H1 (cell line): ENCODE results near the gene ZNF555. TPM values are rescaled to one million over a fixed set of nuclear protein-coding genes. Genes with fewer than 3 reads are reported as not detected.

ENCODE experiments used
- CTCF ChIA-PET: fragments of 300-600 bp; sonication (Branson Sonifier 250); formaldehyde crosslinking; loops from one replicate; lab custom pipeline; 2021; ENCODE audit not compliant: partially characterized antibody; lab: Charles Lee
- POLR2A ChIA-PET: fragments of 300-600 bp; sonication (Branson Sonifier 250); formaldehyde crosslinking; loops from one replicate; lab custom pipeline; 2021; ENCODE audit warnings: inconsistent platforms; ENCODE audit not compliant: partially characterized antibody; lab: Charles Lee
- DNase-seq, 2 experiments: peaks; one replicate each; pipeline versions ENCODE4 v3.0.0 to v3.0.0-alpha.2; 2010 to 2022; ENCODE audit warnings: low spot score in 2 of 2, low read depth in 1 of 2, mixed read lengths in 1 of 2
- FAIRE-seq: peaks from 2 replicates; lab custom pipeline; 2011; peaks lifted over from hg19 to GRCh38; lab: Jason Lieb, UNC
- H2AFZ ChIP-seq: 2 replicates; pipeline ENCODE4 v1.8.1; 2012; ENCODE audit warnings: low read length, inconsistent platforms
- H2AK5ac ChIP-seq: 2 replicates; pipeline ENCODE4 v1.6.1; 2013; ENCODE audit warnings: low read depth, low read length
- H2BK120ac ChIP-seq: replicated peaks from 2 replicates; pipeline ENCODE3; 2013; ENCODE audit warnings: low read depth, low read length, inconsistent platforms
- H2BK12ac ChIP-seq: 2 replicates; pipeline ENCODE4 v1.6.1; 2013; ENCODE audit warnings: low read depth, low read length
- H2BK15ac ChIP-seq: 2 replicates; pipeline ENCODE4 v1.6.1; 2013; ENCODE audit warnings: low read length
- H2BK20ac ChIP-seq: 2 replicates; pipeline ENCODE4 v1.6.1; 2013; ENCODE audit warnings: low read length
- H2BK5ac ChIP-seq: 2 replicates; pipeline ENCODE4 v1.6.1; 2013; ENCODE audit warnings: low read depth, low read length
- H3K14ac ChIP-seq: 2 replicates; pipeline ENCODE4 v1.6.1; 2013; ENCODE audit warnings: inconsistent platforms; ENCODE audit not compliant: insufficient read length
- H3K18ac ChIP-seq: 2 replicates; pipeline ENCODE4 v1.6.1; 2013; ENCODE audit warnings: low read length; ENCODE audit errors: extremely low read depth
- H3K23ac ChIP-seq: 2 replicates; pipeline ENCODE4 v1.6.1; 2013; ENCODE audit warnings: inconsistent platforms; ENCODE audit not compliant: insufficient read length
- H3K23me2 ChIP-seq: 2 replicates; pipeline ENCODE4 v1.6.1; 2013; ENCODE audit warnings: low read depth, low read length
- H3K27ac ChIP-seq: 2 replicates; pipeline ENCODE4 v1.6.1; 2011; ENCODE audit warnings: low read depth, low read length, inconsistent platforms
- H3K27me3 ChIP-seq, 4 experiments: replicated peaks in 1 of 4; 1 replicate in 1 of 4; 2 replicates in 3 of 4; pipeline versions ENCODE4 v1.6.1 to v1.8.1; 2011 to 2013; ENCODE audit warnings: low read length in 3 of 4, mild to moderate bottlenecking in 3 of 4, inconsistent platforms in 2 of 4, mixed read lengths in 2 of 4, moderate library complexity in 1 of 4; ENCODE audit not compliant: control insufficient read depth in 3 of 4, insufficient read depth in 3 of 4; ENCODE audit errors: extremely low read depth in 1 of 4
- H3K36me3 ChIP-seq, 4 experiments: 2 replicates each; pipeline versions ENCODE4 v1.6.1 to v1.8.1; 2011 to 2013; ENCODE audit warnings: mild to moderate bottlenecking in 4 of 4, low read length in 3 of 4, moderate library complexity in 2 of 4, control low read depth in 1 of 4, inconsistent platforms in 1 of 4; ENCODE audit not compliant: insufficient read depth in 4 of 4, control insufficient read depth in 2 of 4
- H3K4ac ChIP-seq: replicated peaks from 2 replicates; pipeline ENCODE3; 2013; ENCODE audit warnings: low read length, low read depth, mixed read lengths, inconsistent platforms; ENCODE audit not compliant: insufficient read length
- H3K4me1 ChIP-seq, 4 experiments: replicated peaks in 1 of 4; 1 replicate in 1 of 4; 2 replicates in 3 of 4; pipeline versions ENCODE4 v1.6.1 to v1.8.1; 2011 to 2013; ENCODE audit warnings: low read length in 3 of 4, inconsistent platforms in 2 of 4, mixed read lengths in 1 of 4; ENCODE audit not compliant: insufficient read depth in 4 of 4, control insufficient read depth in 3 of 4
- H3K4me2 ChIP-seq, 2 experiments: 2 replicates each; pipeline versions ENCODE4 v1.6.1 to v1.8.1; 2011 to 2013; ENCODE audit warnings: low read depth in 2 of 2, low read length in 2 of 2, control low read depth in 1 of 2, inconsistent platforms in 1 of 2, mild to moderate bottlenecking in 1 of 2; ENCODE audit not compliant: insufficient read depth in 1 of 2
- H3K4me3 ChIP-seq, 4 experiments: fragments of 200-600, 300-600 bp in 1 of 4; sonication (generic), shearing (Covaris generic), sonication (Bioruptor Twin) in 1 of 4; 2 replicates each; pipeline versions ENCODE4 v1.5.1 to v1.8.1; 2011 to 2016; ENCODE audit warnings: low read length in 4 of 4, low read depth in 3 of 4, control low read depth in 2 of 4, inconsistent platforms in 2 of 4, mild to moderate bottlenecking in 2 of 4, mixed read lengths in 1 of 4, moderate library complexity in 1 of 4; ENCODE audit not compliant: insufficient read depth in 2 of 4; ENCODE audit errors: extremely low read depth in 1 of 4
- H3K56ac ChIP-seq: replicated peaks from 2 replicates; pipeline ENCODE3; 2013; ENCODE audit warnings: low read depth, mild to moderate bottlenecking, mixed read lengths, low read length, inconsistent platforms; ENCODE audit not compliant: insufficient read length
- H3K79me1 ChIP-seq: 2 replicates; pipeline ENCODE4 v1.6.1; 2013; ENCODE audit warnings: low read depth, low read length, control low read depth
- H3K79me2 ChIP-seq, 2 experiments: 2 replicates each; pipeline versions ENCODE4 v1.6.1 to v1.8.1; 2012 to 2013; ENCODE audit warnings: low read length in 2 of 2, mild to moderate bottlenecking in 2 of 2, inconsistent platforms in 1 of 2; ENCODE audit not compliant: insufficient read depth in 2 of 2, control insufficient read depth in 1 of 2
- H3K9ac ChIP-seq, 4 experiments: replicated peaks in 1 of 4; 1 replicate in 1 of 4; 2 replicates in 3 of 4; pipeline versions ENCODE4 v1.6.1 to v1.8.1; 2011 to 2013; ENCODE audit warnings: low read depth in 3 of 4, low read length in 3 of 4, control low read depth in 2 of 4, mild to moderate bottlenecking in 2 of 4, moderate library complexity in 2 of 4, inconsistent platforms in 1 of 4; ENCODE audit errors: extremely low read depth in 1 of 4
- H3K9me3 ChIP-seq, 2 experiments: 2 replicates each; pipeline versions ENCODE4 v1.6.1 to v1.8.1; 2012 to 2013; ENCODE audit warnings: mild to moderate bottlenecking in 2 of 2, moderate library complexity in 2 of 2, control low read depth in 1 of 2, inconsistent platforms in 1 of 2, low read depth in 1 of 2, low read length in 1 of 2, mixed read lengths in 1 of 2; ENCODE audit not compliant: insufficient read depth in 2 of 2
- H4K20me1 ChIP-seq, 2 experiments: replicated peaks in 1 of 2; 2 replicates each; pipeline versions ENCODE3 to v1.8.1; 2011 to 2013; ENCODE audit warnings: inconsistent platforms in 2 of 2, low read length in 2 of 2, mild to moderate bottlenecking in 1 of 2; ENCODE audit not compliant: insufficient read depth in 2 of 2, control insufficient read depth in 1 of 2
- H4K5ac ChIP-seq: 2 replicates; pipeline ENCODE4 v1.6.1; 2013; ENCODE audit warnings: low read length, low read depth, mixed read lengths, inconsistent platforms; ENCODE audit not compliant: insufficient read length
- H4K8ac ChIP-seq: 2 replicates; pipeline ENCODE4 v1.8.0; 2013; ENCODE audit warnings: mild to moderate bottlenecking, moderate library complexity, low read length, inconsistent platforms; ENCODE audit not compliant: insufficient read depth; ENCODE audit errors: extremely low read depth
- H4K91ac ChIP-seq: replicated peaks from 2 replicates; pipeline ENCODE3; 2013; ENCODE audit warnings: low read length, mixed read lengths, inconsistent platforms; ENCODE audit not compliant: insufficient read length
- NANOG ChIP-seq: IDR thresholded peaks from 2 replicates; pipeline ENCODE4 v1.6.1; 2011; ENCODE audit warnings: low read length, low read depth, mild to moderate bottlenecking, inconsistent platforms; ENCODE audit not compliant: insufficient read depth, poor library complexity, severe bottlenecking
- WGBS, 2 experiments: shearing (Covaris generic) in 1 of 2; methylation state at CpG; one replicate each; pipeline versions ENCODE4 v1.1.6 to v1.1.7; 2013 to 2015; ENCODE audit warnings: low lambda C conversion rate in 2 of 2, mixed read lengths in 2 of 2, inconsistent platforms in 1 of 2, low coverage in 1 of 2, missing lambda C conversion rate in 1 of 2; ENCODE audit not compliant: insufficient replicate concordance in 2 of 2, insufficient coverage in 1 of 2, insufficient read length in 1 of 2; ENCODE audit errors: extremely low coverage in 1 of 2, missing lambda C conversion rate in 1 of 2; 5-methylcytosine and 5-hydroxymethylcytosine counted together
- polyA plus RNA-seq, 7 experiments: library from polyadenylated mRNA; depleted of rRNA in 3 of 7; stranded (reverse) in 5 of 7; unstranded in 2 of 7; fragments of >200 nt in 5 of 7; fragments of 200-250 nt in 2 of 7; gene quantifications; 1 replicate in 5 of 7; 2 replicates in 1 of 7; 4 replicates in 1 of 7; pipeline versions ENCODE4 v1.2.1 to v1.2.3, GENCODE V29; 2011 to 2013; ENCODE audit warnings: missing spikeins in 2 of 7, mixed read lengths in 2 of 7
- total RNA-seq: library from RNA; stranded (reverse); fragmentation: NEBNext Ultra II Directional; extraction: Animal tissue kit (Norgen Biotek cat#: 25700); gene quantifications from 2 replicates; pipeline ENCODE4 v1.2.1, GENCODE V29; 2021
- TF ChIP-seq, protein P1 (sequence below): IDR thresholded peaks from 2 replicates; pipeline ENCODE4 v1.6.1; 2012; ENCODE audit warnings: low read length, inconsistent platforms

The ZNF555 gene
- total and polyA plus RNA-seq, 2 of the 8 experiments (the other 6 are each of a cell fraction or from before 2014, with no cell fraction given), result 1.6 to 5.7 TPM

DNA sequence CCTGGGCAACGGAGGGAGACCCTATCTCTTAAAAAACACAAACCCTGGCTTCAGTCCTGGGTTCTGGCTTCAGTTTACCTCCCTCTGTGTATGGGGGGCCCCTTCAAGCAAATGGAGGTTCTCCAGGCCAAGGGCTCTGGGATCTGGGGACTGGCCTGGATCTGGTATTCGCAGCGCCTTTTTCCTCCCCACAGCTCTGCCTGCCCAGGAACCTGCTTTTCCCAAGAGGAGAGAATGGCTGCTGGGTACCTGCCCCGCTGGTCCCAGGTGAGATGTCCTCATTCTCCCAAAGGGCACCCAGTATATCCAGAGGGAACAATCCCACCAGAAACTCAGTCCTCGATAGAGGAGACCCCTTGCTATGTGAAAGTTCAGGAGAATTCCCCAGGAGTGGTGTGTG is 18.4 kb upstream of the ZNF555 start:
- Histone ChIP-seq H4K8ac (no peak overlapping the region; the same call in 1 of the 2 replicates), H3K4me1 (no peaks in the 10 kb centered on the region), H4K5ac (no peak overlapping the region), H4K20me1 (no peaks in the 10 kb centered on the region), H3K23me2 (peaks cover 4% of the 10 kb centered on the region; the same call in 1 of the 2 replicates), H3K27ac (no peak overlapping the region), H2AK5ac (no peak overlapping the region), H3K9ac (no peak overlapping the region), H3K18ac (no peak overlapping the region), H3K36me3 (peaks cover 0 to 11% (median 1%) of the 10 kb centered on the region in 4 experiments; a peak in 3 of 8 replicates), H3K4me2 (no peak overlapping the region), H3K79me2 (no peaks in the 10 kb centered on the region), H2BK120ac (no peak overlapping the region), H3K9me3 (peaks cover 7 to 8% of the 10 kb centered on the region in 2 experiments; a peak in 3 of 4 replicates), H3K79me1 (no peaks in the 10 kb centered on the region), H3K14ac (no peak overlapping the region), H3K4me3 (no peak overlapping the region), H3K56ac (no peak overlapping the region), H2BK20ac (no peak overlapping the region), H2AFZ (no peak overlapping the region), H4K91ac (no peak overlapping the region), H2BK12ac (no peak overlapping the region), H3K27me3 (no peaks in the 10 kb centered on the region), H2BK15ac (no peak overlapping the region), H3K23ac (no peak overlapping the region), H2BK5ac (no peak overlapping the region), H3K4ac (no peak overlapping the region)
- no peak for DNase-seq
- FAIRE-seq, result no peak
- WGBS, 2 experiments, result 82% methylated on average over 5 of the region's 5 CpGs; no CpG with 5 or more reads in 1 of the 2 experiments
- CTCF ChIA-PET, result interaction anchor here (0.9 to 1.0 kb wide), 2 partner anchors 9 to 49 kb away, joined by 3 read pairs; no protein-coding TSS in a partner anchor
- POLR2A ChIA-PET, result interaction anchor here (1.3 kb wide), 1 partner anchor 10 kb away, joined by 3 read pairs; no protein-coding TSS in a partner anchor
- TF ChIP-seq, protein P1, sequence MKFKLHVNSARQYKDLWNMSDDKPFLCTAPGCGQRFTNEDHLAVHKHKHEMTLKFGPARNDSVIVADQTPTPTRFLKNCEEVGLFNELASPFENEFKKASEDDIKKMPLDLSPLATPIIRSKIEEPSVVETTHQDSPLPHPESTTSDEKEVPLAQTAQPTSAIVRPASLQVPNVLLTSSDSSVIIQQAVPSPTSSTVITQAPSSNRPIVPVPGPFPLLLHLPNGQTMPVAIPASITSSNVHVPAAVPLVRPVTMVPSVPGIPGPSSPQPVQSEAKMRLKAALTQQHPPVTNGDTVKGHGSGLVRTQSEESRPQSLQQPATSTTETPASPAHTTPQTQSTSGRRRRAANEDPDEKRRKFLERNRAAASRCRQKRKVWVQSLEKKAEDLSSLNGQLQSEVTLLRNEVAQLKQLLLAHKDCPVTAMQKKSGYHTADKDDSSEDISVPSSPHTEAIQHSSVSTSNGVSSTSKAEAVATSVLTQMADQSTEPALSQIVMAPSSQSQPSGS, result no peak
- TF ChIP-seq NANOG, result no peak
